Immature natural killer cell (primary cell): Measurements from ENCODE around the gene LRRC3. TPM values are rescaled to one million over a fixed set of nuclear protein-coding genes. Genes with fewer than 3 reads are reported as not detected.

Source experiments
- DNase-seq, 3 donors: peaks; one replicate each; pipeline ENCODE4 v3.0.0; 2022; ENCODE audit warnings: mixed read lengths in 1 of 3
- H3K27ac Mint-ChIP-seq, 6 donors: one replicate each; pipeline ENCODE4 v1.8.0; 2020; ENCODE audit warnings: mixed read lengths in 6 of 6, mild to moderate bottlenecking in 5 of 6, inconsistent platforms in 4 of 6, moderate library complexity in 3 of 6
- H3K27me3 Mint-ChIP-seq, 3 donors: one replicate each; pipeline ENCODE4 v1.8.0; 2020 to 2021; ENCODE audit warnings: low read depth in 3 of 3, mild to moderate bottlenecking in 3 of 3, mixed read lengths in 3 of 3, moderate library complexity in 3 of 3, inconsistent platforms in 1 of 3
- H3K36me3 Mint-ChIP-seq, 3 donors: one replicate each; pipeline ENCODE4 v1.8.0; 2020; ENCODE audit warnings: mixed read lengths in 3 of 3, inconsistent platforms in 2 of 3, mild to moderate bottlenecking in 2 of 3
- H3K4me1 Mint-ChIP-seq, 2 donors: one replicate each; pipeline ENCODE4 v1.8.0; 2020; ENCODE audit warnings: inconsistent platforms in 2 of 2, mild to moderate bottlenecking in 2 of 2, mixed read lengths in 2 of 2, moderate library complexity in 1 of 2
- H3K4me3 Mint-ChIP-seq, 5 donors: one replicate each; pipeline ENCODE4 v1.8.0; 2020; ENCODE audit warnings: mild to moderate bottlenecking in 5 of 5, mixed read lengths in 5 of 5, inconsistent platforms in 3 of 5, moderate library complexity in 3 of 5
- H3K9me3 Mint-ChIP-seq, 6 donors: one replicate each; pipeline ENCODE4 v1.8.0; 2020; ENCODE audit warnings: mild to moderate bottlenecking in 6 of 6, mixed read lengths in 6 of 6, inconsistent platforms in 4 of 6, moderate library complexity in 3 of 6
- polyA plus RNA-seq, 3 donors: library from polyadenylated mRNA; unstranded; fragments of 300-500 nt; fragmentation: Illumina TruSeq; gene quantifications; one replicate each; pipeline ENCODE4 v1.2.3, GENCODE V29; 2021

LRRC3 gene
- polyA plus RNA-seq, 3 donors from 2014 or later = 0.29 TPM; not detected in 2

- Mint-ChIP-seq H3K27ac (no peak overlapping the region), H3K4me1 (no peaks in the 10 kb centered on the region), H3K27me3 (peaks cover 0 to 2% (median 1%) of the 10 kb centered on the region in 3 donors), H3K9me3 (no peaks in the 10 kb centered on the region), H3K36me3 (peaks cover 0 to 7% (median 4%) of the 10 kb centered on the region in 3 donors), H3K4me3 (no peak overlapping the region)
- DNase-seq = no peak
These were observed 17.4 kb upstream of the LRRC3 start for GRCh38 chr21:44437696-44438431.

GRCh38 chr21:44438531-44439210, 16.6 kb upstream of the LRRC3 start:
- Mint-ChIP-seq H3K27me3 (peaks cover 0 to 2% (median 1%) of the 10 kb centered on the region in 3 donors), H3K4me3 (no peak overlapping the region), H3K36me3 (peaks cover 0 to 7% (median 4%) of the 10 kb centered on the region in 3 donors), H3K27ac (no peak overlapping the region), H3K4me1 (no peaks in the 10 kb centered on the region), H3K9me3 (no peaks in the 10 kb centered on the region)
- no peak for DNase-seq

GRCh38 chr21:44439211-44439600, 16.1 kb upstream of the LRRC3 start:
- H3K27me3 Mint-ChIP-seq = peaks cover 0 to 2% (median 1%) of the 10 kb centered on the region in 3 donors
- H3K36me3 Mint-ChIP-seq = peaks cover 0 to 7% (median 4%) of the 10 kb centered on the region in 3 donors
- no peak for DNase-seq
- H3K9me3 Mint-ChIP-seq = no peaks in the 10 kb centered on the region
- H3K27ac Mint-ChIP-seq = no peak overlapping the region
- H3K4me3 Mint-ChIP-seq = no peak overlapping the region
- H3K4me1 Mint-ChIP-seq = no peaks in the 10 kb centered on the region

GRCh38 chr21:44440241-44441040, 14.9 kb upstream of the LRRC3 start:
- Mint-ChIP-seq H3K27ac (no peak overlapping the region), H3K4me1 (no peaks in the 10 kb centered on the region), H3K27me3 (peaks cover 1 to 8% (median 2%) of the 10 kb centered on the region in 3 donors), H3K4me3 (no peak overlapping the region), H3K36me3 (peaks cover 0 to 7% (median 4%) of the 10 kb centered on the region in 3 donors), H3K9me3 (no peaks in the 10 kb centered on the region)
- no peak for DNase-seq

- H3K27ac Mint-ChIP-seq = no peak overlapping the region
- H3K4me1 Mint-ChIP-seq = no peaks in the 10 kb centered on the region
- peaks cover 0 to 7% (median 4%) of the 10 kb centered on the region in 3 donors for H3K36me3 Mint-ChIP-seq
- no peak for DNase-seq
- peaks cover 1 to 8% (median 2%) of the 10 kb centered on the region in 3 donors for H3K27me3 Mint-ChIP-seq
- H3K9me3 Mint-ChIP-seq = no peaks in the 10 kb centered on the region
- H3K4me3 Mint-ChIP-seq = no peak overlapping the region
These were observed 14.3 kb upstream of the LRRC3 start for GRCh38 chr21:44441041-44441400.

- Mint-ChIP-seq H3K4me3 (no peak overlapping the region), H3K9me3 (no peaks in the 10 kb centered on the region), H3K4me1 (no peaks in the 10 kb centered on the region), H3K27me3 (peaks cover 2 to 8% (median 5%) of the 10 kb centered on the region in 3 donors), H3K36me3 (peaks cover 0 to 7% (median 4%) of the 10 kb centered on the region in 3 donors), H3K27ac (no peak overlapping the region)
- DNase-seq = no peak
These were observed 13.6 kb upstream of the LRRC3 start for GRCh38 chr21:44441581-44442265.

- DNase-seq = no peak
- Mint-ChIP-seq H3K27ac (no peak overlapping the region), H3K9me3 (no peaks in the 10 kb centered on the region)
These were observed 12.8 kb upstream of the LRRC3 start for GRCh38 chr21:44442266-44443125.

GRCh38 chr21:44443291-44443890, 11.9 kb upstream of the LRRC3 start:
- Mint-ChIP-seq H3K36me3 (peaks cover 0 to 7% (median 4%) of the 10 kb centered on the region in 3 donors), H3K27me3 (peaks cover 5 to 8% (median 7%) of the 10 kb centered on the region in 3 donors), H3K4me3 (no peak overlapping the region), H3K9me3 (no peaks in the 10 kb centered on the region), H3K27ac (no peak overlapping the region), H3K4me1 (no peaks in the 10 kb centered on the region)
- no peak for DNase-seq

More at GRCh38 chr21:44442266-44443125, 12.8 kb upstream of the LRRC3 start:
- H3K27me3 Mint-ChIP-seq = peaks cover 2 to 8% (median 5%) of the 10 kb centered on the region in 3 donors
- H3K36me3 Mint-ChIP-seq = peaks cover 0 to 7% (median 4%) of the 10 kb centered on the region in 3 donors
- no peaks in the 10 kb centered on the region for H3K4me1 Mint-ChIP-seq
- no peak overlapping the region for H3K4me3 Mint-ChIP-seq

GRCh38 chr21:44443891-44444285, 11.4 kb upstream of the LRRC3 start:
- Mint-ChIP-seq H3K27me3 (peaks cover 6 to 8% (median 7%) of the 10 kb centered on the region in 3 donors), H3K4me3 (no peak overlapping the region), H3K27ac (no peak overlapping the region), H3K9me3 (no peaks in the 10 kb centered on the region), H3K4me1 (no peaks in the 10 kb centered on the region), H3K36me3 (peaks cover 0 to 7% (median 4%) of the 10 kb centered on the region in 3 donors)
- DNase-seq = no peak

GRCh38 chr21:44444286-44444931, 10.9 kb upstream of the LRRC3 start:
- no peak overlapping the region for H3K27ac Mint-ChIP-seq
- no peaks in the 10 kb centered on the region for H3K9me3 Mint-ChIP-seq
- H3K36me3 Mint-ChIP-seq = peaks cover 0 to 6% (median 4%) of the 10 kb centered on the region in 3 donors
- peaks cover 7 to 10% (median 8%) of the 10 kb centered on the region in 3 donors for H3K27me3 Mint-ChIP-seq
- no peak overlapping the region for H3K4me3 Mint-ChIP-seq
- H3K4me1 Mint-ChIP-seq = no peaks in the 10 kb centered on the region
- DNase-seq = no peak

GRCh38 chr21:44445145-44445812, 10.0 kb upstream of the LRRC3 start:
- Mint-ChIP-seq H3K27ac (no peak overlapping the region), H3K4me3 (no peak overlapping the region), H3K4me1 (no peaks in the 10 kb centered on the region), H3K27me3 (peaks cover 7 to 10% (median 7%) of the 10 kb centered on the region in 3 donors), H3K36me3 (peaks cover 0 to 2% (median 2%) of the 10 kb centered on the region in 3 donors), H3K9me3 (no peaks in the 10 kb centered on the region)
- no peak for DNase-seq
